DND-41 (cell line): ENCODE data around the gene CDC6.

Source experiments
- EZH2 ChIP-seq: IDR thresholded peaks from 3 replicates; pipeline ENCODE4 v1.6.1; 2012; ENCODE audit warnings: borderline replicate concordance, low read depth, mild to moderate bottlenecking, moderate library complexity, low read length, inconsistent platforms; ENCODE audit not compliant: severe bottlenecking
- TF ChIP-seq, protein P1 (sequence below): IDR thresholded peaks from 2 replicates; pipeline ENCODE4 v1.5.1; 2012; ENCODE audit warnings: borderline replicate concordance, low read length, moderate library complexity, mild to moderate bottlenecking; ENCODE audit not compliant: poor library complexity, severe bottlenecking; ENCODE audit errors: extremely low read depth

DNA sequence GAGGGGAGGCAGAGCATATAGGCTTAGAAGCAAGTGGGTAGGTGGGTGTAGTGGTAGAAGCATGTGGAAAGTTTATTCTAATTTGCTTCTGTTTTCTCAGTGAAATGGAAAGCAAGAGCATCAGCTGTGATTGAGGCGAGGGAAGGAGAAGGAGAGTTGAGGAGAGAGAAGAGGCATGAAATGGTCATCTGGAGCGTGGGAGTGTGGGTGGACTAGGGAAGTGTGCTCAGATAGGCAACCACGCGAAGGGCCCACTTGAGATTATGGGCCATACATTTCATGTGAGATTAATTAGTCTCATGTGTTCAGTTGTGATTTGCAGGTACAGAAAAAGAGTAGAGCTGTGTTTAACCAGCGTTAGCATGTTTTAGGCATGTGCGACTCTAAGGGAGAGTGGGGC, 20.8 kb upstream of the CDC6 start:
- TF ChIP-seq, protein P1, sequence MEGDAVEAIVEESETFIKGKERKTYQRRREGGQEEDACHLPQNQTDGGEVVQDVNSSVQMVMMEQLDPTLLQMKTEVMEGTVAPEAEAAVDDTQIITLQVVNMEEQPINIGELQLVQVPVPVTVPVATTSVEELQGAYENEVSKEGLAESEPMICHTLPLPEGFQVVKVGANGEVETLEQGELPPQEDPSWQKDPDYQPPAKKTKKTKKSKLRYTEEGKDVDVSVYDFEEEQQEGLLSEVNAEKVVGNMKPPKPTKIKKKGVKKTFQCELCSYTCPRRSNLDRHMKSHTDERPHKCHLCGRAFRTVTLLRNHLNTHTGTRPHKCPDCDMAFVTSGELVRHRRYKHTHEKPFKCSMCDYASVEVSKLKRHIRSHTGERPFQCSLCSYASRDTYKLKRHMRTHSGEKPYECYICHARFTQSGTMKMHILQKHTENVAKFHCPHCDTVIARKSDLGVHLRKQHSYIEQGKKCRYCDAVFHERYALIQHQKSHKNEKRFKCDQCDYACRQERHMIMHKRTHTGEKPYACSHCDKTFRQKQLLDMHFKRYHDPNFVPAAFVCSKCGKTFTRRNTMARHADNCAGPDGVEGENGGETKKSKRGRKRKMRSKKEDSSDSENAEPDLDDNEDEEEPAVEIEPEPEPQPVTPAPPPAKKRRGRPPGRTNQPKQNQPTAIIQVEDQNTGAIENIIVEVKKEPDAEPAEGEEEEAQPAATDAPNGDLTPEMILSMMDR: no peak
- TF ChIP-seq EZH2: no peak
